ENCODE data around the gene KRT71. TPM values are rescaled to one million over a fixed set of nuclear protein-coding genes. Genes with fewer than 3 reads are reported as not detected.

Gene KRT71
- total RNA-seq, 2 donors from 2014 or later = not detected

DNA sequence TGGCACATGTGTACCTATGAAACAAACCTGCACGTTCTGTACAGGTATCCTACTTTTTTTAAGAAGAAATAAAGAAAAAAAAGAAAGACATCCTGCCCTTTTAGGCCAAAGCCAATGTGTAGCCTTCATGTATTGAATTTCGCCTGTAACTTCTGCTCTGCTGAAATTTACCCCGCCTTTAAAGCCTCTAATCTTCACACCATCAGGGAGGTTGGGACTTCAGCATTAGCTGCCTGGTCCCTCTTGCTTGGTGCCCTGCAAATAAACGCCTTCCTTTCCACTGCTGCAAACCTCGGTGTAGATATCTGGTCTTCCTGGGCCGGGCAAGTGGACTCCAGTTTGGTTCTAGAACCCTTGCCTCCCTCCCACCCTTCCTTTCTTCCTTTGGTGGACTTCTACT, 2.6 kb upstream of the KRT71 start:
- H3K27ac ChIP-seq (ENCODE audit: low read depth, low read length) = no peak overlapping the region
- Mint-ChIP-seq H3K27ac (no peak overlapping the region), H3K4me1 (peaks cover 29% of the 10 kb centered on the region), H3K36me3 (ENCODE audit: low read depth) (no peaks in the 10 kb centered on the region), H3K9me3 (no peaks in the 10 kb centered on the region), H3K4me3 (no peak overlapping the region), H3K27me3 (ENCODE audit: insufficient read depth) (peaks cover 22% of the 10 kb centered on the region)
- H3K27me3 ChIP-seq (ENCODE audit: control insufficient read depth, insufficient read depth, low read length, poor library complexity, severe bottlenecking) = peaks cover 1% of the 10 kb centered on the region
- no peak overlapping the region for H3K9ac ChIP-seq (ENCODE audit: extremely low read depth, low read length, poor library complexity, severe bottlenecking)
- H3K4me1 ChIP-seq (ENCODE audit: control insufficient read depth, insufficient read depth, low read length) = no peaks in the 10 kb centered on the region
- no peaks in the 10 kb centered on the region for H3K36me3 ChIP-seq (ENCODE audit: control insufficient read depth, insufficient read depth, low read length)
- H3K9me3 ChIP-seq (ENCODE audit: control insufficient read depth, low read length) = no peaks in the 10 kb centered on the region
- no peak for DNase-seq
- WGBS, 2 experiments (ENCODE audit: insufficient coverage in 1 of 2, insufficient read length in 1 of 2) = 82 to 90% methylated on average over 6 of the region's 6 CpGs
- no peak overlapping the region for H3K4me3 ChIP-seq (ENCODE audit: low read length)
- no peak for TF ChIP-seq CTCF (conservative IDR thresholded peaks at IDR 0.05)

- H3K4me1 Mint-ChIP-seq = peaks cover 17% of the 10 kb centered on the region
These were observed 890 bp downstream of the KRT71 start for GRCh38 chr12:52552055-52552454.

GRCh38 chr12:52551216-52551865, 1.6 kb downstream of the KRT71 start:
- no peak overlapping the region for H3K9ac ChIP-seq (ENCODE audit: extremely low read depth, low read length, poor library complexity, severe bottlenecking)
- WGBS, 2 experiments (ENCODE audit: insufficient coverage in 1 of 2, insufficient read length in 1 of 2) = 64 to 81% methylated on average over 3 to 6 of the region's 6 CpGs
- H3K27ac ChIP-seq (ENCODE audit: low read depth, low read length) = no peak overlapping the region
- H3K9me3 Mint-ChIP-seq = no peaks in the 10 kb centered on the region
- no peak for TF ChIP-seq CTCF (conservative IDR thresholded peaks at IDR 0.05)
- H3K9me3 ChIP-seq (ENCODE audit: control insufficient read depth, low read length) = no peaks in the 10 kb centered on the region
- DNase-seq = no peak
- peaks cover 16% of the 10 kb centered on the region for H3K4me1 Mint-ChIP-seq
- H3K36me3 ChIP-seq (ENCODE audit: control insufficient read depth, insufficient read depth, low read length) = no peaks in the 10 kb centered on the region
- no peaks in the 10 kb centered on the region for H3K36me3 Mint-ChIP-seq (ENCODE audit: low read depth)
- peaks cover 8% of the 10 kb centered on the region for H3K27me3 ChIP-seq (ENCODE audit: control insufficient read depth, insufficient read depth, low read length, poor library complexity, severe bottlenecking)
- no peaks in the 10 kb centered on the region for H3K4me1 ChIP-seq (ENCODE audit: control insufficient read depth, insufficient read depth, low read length)
- H3K27ac Mint-ChIP-seq = no peak overlapping the region
- H3K27me3 Mint-ChIP-seq (ENCODE audit: insufficient read depth) = peaks cover 11% of the 10 kb centered on the region
- no peak overlapping the region for H3K4me3 ChIP-seq (ENCODE audit: low read length)
- no peak overlapping the region for H3K4me3 Mint-ChIP-seq

More at GRCh38 chr12:52552055-52552454, 890 bp downstream of the KRT71 start:
- H3K27ac Mint-ChIP-seq = no peak overlapping the region
- H3K27me3 Mint-ChIP-seq (ENCODE audit: insufficient read depth) = peaks cover 11% of the 10 kb centered on the region
- Histone ChIP-seq H3K4me1 (ENCODE audit: control insufficient read depth, insufficient read depth, low read length) (no peaks in the 10 kb centered on the region), H3K36me3 (ENCODE audit: control insufficient read depth, insufficient read depth, low read length) (no peaks in the 10 kb centered on the region), H3K4me3 (ENCODE audit: low read length) (no peak overlapping the region), H3K9me3 (ENCODE audit: control insufficient read depth, low read length) (no peaks in the 10 kb centered on the region), H3K9ac (ENCODE audit: extremely low read depth, low read length, poor library complexity, severe bottlenecking) (no peak overlapping the region), H3K27ac (ENCODE audit: low read depth, low read length) (no peak overlapping the region), H3K27me3 (ENCODE audit: control insufficient read depth, insufficient read depth, low read length, poor library complexity, severe bottlenecking) (peaks cover 8% of the 10 kb centered on the region)
- no peaks in the 10 kb centered on the region for H3K36me3 Mint-ChIP-seq (ENCODE audit: low read depth)
- 90 to 98% methylated on average over 5 of the region's 5 CpGs for WGBS, 2 experiments (ENCODE audit: insufficient coverage in 1 of 2, insufficient read length in 1 of 2)
- no peak for DNase-seq
- no peaks in the 10 kb centered on the region for H3K9me3 Mint-ChIP-seq
- TF ChIP-seq CTCF (conservative IDR thresholded peaks at IDR 0.05) = no peak
- no peak overlapping the region for H3K4me3 Mint-ChIP-seq
